HL-60/S4 (cell line): ENCODE results near the gene CPPED1.
"Not testable (repeated sequence)": the region's sequence is repeated elsewhere in the genome, so short reads cannot be mapped to it uniquely, and the experiment has no call there.

Experiments
- in situ Hi-C: fragments of 300-500 bp; cut with MboI; formaldehyde crosslinking; loops from 2 replicates; pipeline ENCODE4 v1.14.3; 2022; ENCODE audit warnings: low sequenced_read_pairs

CPPED1 gene

GRCh38 chr16:12804395-12804794 is 708 bp upstream of the CPPED1 start:
- in situ Hi-C loops, result loop anchor here (25.0 kb wide), 1 partner anchor 467 kb away; no protein-coding TSS in a partner anchor

GRCh38 chr16:12802661-12803060 is 1.0 kb downstream of the CPPED1 start:
- in situ Hi-C loops, result loop anchor here (25.0 kb wide), 1 partner anchor 465 kb away; no protein-coding TSS in a partner anchor

GRCh38 chr16:12802048-12802447 is 1.6 kb downstream of the CPPED1 start:
- in situ Hi-C loops, result loop anchor here (25.0 kb wide), 1 partner anchor 465 kb away; no protein-coding TSS in a partner anchor

GRCh38 chr16:12801511-12802042 is 2.1 kb downstream of the CPPED1 start:
- in situ Hi-C loops, result loop anchor here (25.0 kb wide), 1 partner anchor 464 kb away; no protein-coding TSS in a partner anchor

- in situ Hi-C loops, result loop anchor here (25.0 kb wide), 1 partner anchor 464 kb away; no protein-coding TSS in a partner anchor
Measured at GRCh38 chr16:12800817-12801216, 2.9 kb downstream of the CPPED1 start.

GRCh38 chr16:12799996-12800395 is 3.7 kb downstream of the CPPED1 start:
- in situ Hi-C loops, result loop anchor here (25.0 kb wide), 1 partner anchor 463 kb away; no protein-coding TSS in a partner anchor

- in situ Hi-C loops, result no loop called here
Measured at GRCh38 chr16:12798846-12799245, 4.8 kb downstream of the CPPED1 start.

GRCh38 chr16:12798171-12798570 is 5.5 kb downstream of the CPPED1 start:
- in situ Hi-C loops, result no loop called here

GRCh38 chr16:12796498-12796897 is 7.2 kb downstream of the CPPED1 start:
- in situ Hi-C loops, result no loop called here

GRCh38 chr16:12794486-12795387 is 8.9 kb downstream of the CPPED1 start:
- in situ Hi-C loops, result no loop called here

GRCh38 chr16:12793865-12794240 is 9.8 kb downstream of the CPPED1 start:
- in situ Hi-C loops, result no loop called here

GRCh38 chr16:12793120-12793864 is 10.4 kb downstream of the CPPED1 start:
- in situ Hi-C loops, result no loop called here

GRCh38 chr16:12792528-12792927 is 11.2 kb downstream of the CPPED1 start:
- in situ Hi-C loops, result not testable (repeated sequence)

GRCh38 chr16:12791340-12791739 is 12.3 kb downstream of the CPPED1 start:
- in situ Hi-C loops, result no loop called here

- in situ Hi-C loops, result no loop called here
Measured at GRCh38 chr16:12788758-12789157, 14.9 kb downstream of the CPPED1 start.

- in situ Hi-C loops, result no loop called here
Measured at GRCh38 chr16:12786081-12786480, 17.6 kb downstream of the CPPED1 start.

GRCh38 chr16:12784076-12784475 is 19.6 kb downstream of the CPPED1 start:
- in situ Hi-C loops, result no loop called here

- in situ Hi-C loops, result no loop called here
Measured at GRCh38 chr16:12781777-12782176, 21.9 kb downstream of the CPPED1 start.

- in situ Hi-C loops, result no loop called here
Measured at GRCh38 chr16:12780467-12780866, 23.2 kb downstream of the CPPED1 start.

- in situ Hi-C loops, result no loop called here
Measured at GRCh38 chr16:12778726-12779125, 25.0 kb downstream of the CPPED1 start.

GRCh38 chr16:12775656-12776236 is 27.9 kb downstream of the CPPED1 start:
- in situ Hi-C loops, result no loop called here
